Neuron (in vitro differentiated cells): Measurements from ENCODE around the gene NT5C3B.
"Not testable (repeated sequence)": the region's sequence is repeated elsewhere in the genome, so short reads cannot be mapped to it uniquely, and the experiment has no call there.

Source experiments
- H2AFZ ChIP-seq: one replicate; pipeline ENCODE4 v1.6.1; 2013; ENCODE audit warnings: low read depth, mild to moderate bottlenecking, inconsistent platforms, low read length, moderate library complexity
- H3K27me3 ChIP-seq: one replicate; pipeline ENCODE4 v1.6.1; 2013; ENCODE audit warnings: low read length; ENCODE audit not compliant: insufficient read depth
- H3K36me3 ChIP-seq: one replicate; pipeline ENCODE4 v1.6.1; 2013; ENCODE audit warnings: low read length; ENCODE audit not compliant: insufficient read depth
- H3K4me1 ChIP-seq: one replicate; pipeline ENCODE4 v1.6.1; 2013; ENCODE audit warnings: low read length; ENCODE audit not compliant: insufficient read depth
- H3K4me3 ChIP-seq: 2 replicates; pipeline ENCODE4 v1.5.1; 2013; ENCODE audit warnings: mild to moderate bottlenecking, low read length, moderate library complexity
- H3K9me3 ChIP-seq: one replicate; pipeline ENCODE4 v1.6.1; 2013; ENCODE audit warnings: low read length

NT5C3B gene

GRCh38 chr17:41779954-41780353 lies 56.1 kb downstream of the NT5C3B start:
- Histone ChIP-seq H3K27me3 (no peaks in the 10 kb centered on the region), H3K4me1 (peaks cover 29% of the 10 kb centered on the region), H3K4me3 (no peak overlapping the region), H2AFZ (no peak overlapping the region), H3K36me3 (no peaks in the 10 kb centered on the region), H3K9me3 (no peaks in the 10 kb centered on the region)

GRCh38 chr17:41777574-41778188 lies 58.4 kb downstream of the NT5C3B start:
- peaks cover 25% of the 10 kb centered on the region for H3K4me1 ChIP-seq
- H3K4me3 ChIP-seq = no peak overlapping the region
- H2AFZ ChIP-seq = no peak overlapping the region
- H3K9me3 ChIP-seq = no peaks in the 10 kb centered on the region
- H3K27me3 ChIP-seq = no peaks in the 10 kb centered on the region
- H3K36me3 ChIP-seq = peaks cover under 1% of the 10 kb centered on the region

DNA sequence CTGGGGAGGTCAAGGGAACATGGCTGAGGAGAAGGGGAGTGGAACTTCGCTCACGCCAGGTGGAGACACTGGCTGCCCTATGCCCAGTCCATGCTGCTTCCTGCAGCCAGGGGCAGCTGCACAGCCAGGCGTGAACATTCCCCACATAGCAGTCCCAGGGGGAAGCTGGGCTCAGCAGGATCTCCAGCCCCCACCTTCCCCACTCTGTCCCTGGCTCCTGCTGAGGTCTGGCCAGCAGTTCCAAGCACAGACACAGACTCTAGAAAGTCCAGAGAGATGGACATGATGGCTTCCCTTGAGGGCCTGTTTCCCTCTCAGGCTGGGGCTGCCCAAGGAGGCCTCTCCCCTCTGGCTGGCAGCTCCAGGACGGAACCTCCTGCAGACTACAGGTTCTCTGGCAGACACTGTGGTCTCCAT lies 58.9 kb downstream of the NT5C3B start:
- Histone ChIP-seq H3K36me3 (peaks cover 4% of the 10 kb centered on the region), H3K27me3 (no peaks in the 10 kb centered on the region), H3K4me3 (no peak overlapping the region), H3K9me3 (no peaks in the 10 kb centered on the region), H2AFZ (no peak overlapping the region), H3K4me1 (peaks cover 25% of the 10 kb centered on the region)

DNA sequence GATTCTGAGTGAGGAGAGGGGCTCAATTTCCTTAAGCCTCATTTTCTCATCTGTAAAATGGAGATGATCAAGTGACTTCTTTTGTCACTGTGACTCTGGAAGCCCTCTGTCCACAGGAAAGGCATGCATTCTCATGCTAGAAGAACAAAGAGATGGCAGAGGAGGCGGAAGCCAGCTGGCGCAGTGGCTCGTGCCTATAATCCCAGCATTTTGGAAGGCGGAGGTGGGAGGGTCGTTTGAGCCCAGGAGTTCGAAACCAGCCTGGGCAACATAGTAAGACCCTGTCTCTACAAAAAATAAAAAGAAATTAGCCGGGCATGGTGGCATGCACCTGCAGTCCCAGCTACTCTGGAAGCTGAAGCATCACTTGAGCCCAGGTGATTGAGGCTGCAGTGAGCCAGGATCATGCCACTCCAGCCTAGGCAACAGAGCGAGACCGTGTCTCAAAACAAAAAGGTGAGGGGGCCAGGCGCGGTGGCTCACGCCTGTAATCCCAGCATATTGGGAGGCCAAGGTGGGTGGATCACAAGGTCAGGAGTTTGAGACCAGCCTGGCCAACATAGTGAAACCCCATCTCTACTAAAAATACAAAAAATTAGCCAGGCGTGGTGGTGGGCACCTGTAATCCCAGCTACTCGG lies 59.7 kb downstream of the NT5C3B start:
- H3K4me3 ChIP-seq, H3K36me3 ChIP-seq: not testable (repeated sequence)

GRCh38 chr17:41775394-41776226 lies 60.4 kb downstream of the NT5C3B start:
- Histone ChIP-seq H3K4me3 (no peak overlapping the region), H3K36me3 (peaks cover 10% of the 10 kb centered on the region), H2AFZ (no peak overlapping the region), H3K4me1 (peaks cover 21% of the 10 kb centered on the region), H3K27me3 (no peaks in the 10 kb centered on the region), H3K9me3 (no peaks in the 10 kb centered on the region)

More for the DNA sequence above, 59.7 kb downstream of the NT5C3B start:
- H3K4me1 ChIP-seq = peaks cover 22% of the 10 kb centered on the region
- H3K9me3 ChIP-seq, H3K27me3 ChIP-seq, H2AFZ ChIP-seq: not testable (repeated sequence)
